GDM1 (cell line): ENCODE measurements around the gene OSM.

Source experiments
- DNase-seq: peaks from one replicate; lab custom pipeline; 2025; lab: John Stamatoyannopoulos, UW

The OSM gene

DNA sequence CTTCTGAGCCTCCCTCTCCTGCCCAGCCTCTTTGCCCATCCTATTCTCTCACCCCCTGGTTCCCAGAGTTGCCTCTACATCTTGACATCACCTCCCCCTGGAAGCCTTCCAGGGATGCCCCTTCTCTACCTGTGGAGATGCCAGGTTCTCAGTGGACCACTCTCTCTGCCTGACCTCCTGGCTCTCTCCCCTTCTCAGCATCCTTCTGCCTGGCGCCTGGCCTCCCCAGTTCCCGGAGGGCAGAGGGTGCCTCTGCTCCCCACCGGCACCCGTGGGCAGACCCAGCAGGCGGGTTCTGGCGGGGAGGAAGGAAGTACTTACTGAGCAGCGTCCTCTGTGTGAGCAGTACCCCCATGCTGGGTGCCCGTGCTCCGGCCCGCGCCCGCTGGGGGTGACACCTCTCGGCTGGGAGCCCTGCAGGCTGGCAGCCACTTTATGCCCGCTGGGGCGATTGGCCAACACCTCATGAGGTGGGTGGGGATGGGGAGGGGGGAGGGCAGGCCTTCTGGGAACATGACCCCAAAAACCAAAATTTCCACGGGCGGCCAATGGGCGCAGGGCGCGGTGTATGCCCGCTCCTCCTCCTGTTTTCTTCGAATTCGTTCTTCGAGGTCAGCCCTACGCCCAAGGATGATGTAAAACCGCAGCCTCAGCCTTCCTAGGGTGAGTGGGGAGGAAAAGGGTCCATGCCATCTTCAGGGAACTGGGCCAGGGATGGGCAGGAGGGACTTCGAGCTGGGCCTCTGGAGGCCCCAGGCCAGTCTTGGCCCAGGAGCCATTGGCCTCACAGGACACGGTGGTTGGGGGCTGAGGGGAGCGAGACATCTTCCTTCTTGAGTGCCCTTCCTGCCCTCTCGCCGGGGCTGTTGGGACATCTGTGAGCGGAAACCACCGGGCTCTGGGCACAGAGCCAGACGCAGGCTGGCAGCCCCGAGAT is at the start of gene OSM:
Gene OSM (minus strand): TSS at position 407 of the 937 bp plus-strand sequence. CDS start 52 bp downstream, at position 355.
- DNase-seq, result peak; percentile 89

DNA sequence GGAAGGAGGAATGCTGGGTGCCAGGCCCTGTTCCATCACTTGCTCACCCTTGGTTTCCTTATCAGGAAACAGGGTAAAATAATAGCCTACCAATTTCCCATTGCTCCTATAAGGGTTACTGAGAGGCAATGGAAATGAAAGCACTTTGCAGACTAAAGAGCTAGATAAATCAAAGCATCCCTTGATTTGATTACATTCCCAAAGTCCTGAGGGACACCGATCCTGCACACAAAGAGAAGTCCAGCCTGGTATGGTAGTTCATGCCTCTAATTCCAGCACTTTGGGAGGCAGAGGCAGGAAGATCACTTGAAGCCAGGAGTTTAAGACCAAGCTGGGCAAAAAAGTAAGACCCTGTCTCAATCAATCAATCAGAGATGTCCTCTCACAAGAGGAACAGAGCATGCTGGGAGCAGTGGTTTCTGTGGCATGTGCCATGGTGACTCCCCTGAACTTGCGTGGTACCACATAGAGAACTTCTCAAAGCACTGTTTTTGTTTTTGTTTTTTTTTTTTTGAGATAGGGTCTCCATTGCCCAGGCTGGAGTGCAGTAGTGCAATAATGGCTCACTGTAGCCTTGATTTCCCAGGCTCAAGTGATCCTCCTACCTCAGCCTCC is 49.4 kb upstream of the OSM start:
- no peak for DNase-seq

GRCh38 chr22:30314915-30315314 is 48.3 kb upstream of the OSM start:
- DNase-seq, result peak; percentile 14

DNA sequence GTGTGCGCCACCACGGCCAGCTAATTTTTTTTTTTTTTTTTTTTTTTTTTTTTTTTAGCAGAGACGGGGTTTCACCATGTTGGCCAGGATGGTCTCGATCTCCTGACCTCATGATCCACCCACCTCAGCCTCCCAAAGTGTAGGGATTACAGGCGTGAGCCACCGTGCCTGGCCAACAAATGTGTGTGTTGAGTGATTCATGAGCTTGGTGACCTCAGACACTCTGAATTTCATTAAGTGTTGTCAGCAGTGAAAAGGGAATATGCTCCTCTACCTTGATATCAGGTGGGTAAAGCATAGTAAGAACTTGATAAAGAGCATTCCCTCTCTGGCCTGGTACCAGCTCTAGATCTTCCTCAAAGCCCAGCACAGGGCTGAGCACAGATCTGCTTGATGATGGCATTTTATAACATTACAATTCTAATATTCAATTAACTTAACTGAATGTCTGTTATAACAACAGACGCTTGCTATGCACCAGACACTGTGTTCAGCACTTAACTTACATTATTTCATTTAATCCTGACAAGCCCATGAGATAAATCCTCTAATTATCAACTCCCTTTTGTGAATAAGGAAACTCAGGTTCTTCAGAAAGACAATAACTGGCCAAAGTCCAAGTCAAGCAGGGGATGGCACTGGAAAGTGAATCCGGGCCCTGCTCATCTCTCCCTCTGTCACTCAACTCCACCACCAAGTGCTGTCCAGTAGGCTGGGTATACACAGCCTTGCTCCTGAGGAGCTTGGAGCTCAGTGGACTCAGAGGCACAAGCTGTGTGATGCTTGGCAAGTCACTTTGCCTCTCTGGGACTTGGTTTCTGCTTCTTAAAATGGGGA is 47.1 kb upstream of the OSM start:
- no peak for DNase-seq

DNA sequence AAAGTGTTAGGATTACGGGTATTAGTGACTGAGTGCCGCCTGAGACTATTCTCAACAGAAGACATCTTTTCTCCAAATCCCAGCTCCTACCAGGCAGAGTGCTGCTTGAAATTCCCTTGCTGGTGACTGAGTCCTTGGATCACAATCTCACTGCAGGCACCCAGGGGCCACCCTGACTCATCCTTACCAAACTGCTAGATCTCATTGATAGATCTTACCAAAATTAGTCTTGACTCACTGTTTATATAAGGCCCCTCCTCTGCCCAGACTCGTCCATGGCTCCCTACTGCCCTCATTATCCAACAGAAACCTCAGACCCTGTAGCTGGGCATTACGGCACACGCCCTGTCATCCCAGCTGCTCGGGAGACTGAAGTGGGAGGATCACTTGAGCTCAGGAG is 45.4 kb upstream of the OSM start:
- DNase-seq, result no peak

DNA sequence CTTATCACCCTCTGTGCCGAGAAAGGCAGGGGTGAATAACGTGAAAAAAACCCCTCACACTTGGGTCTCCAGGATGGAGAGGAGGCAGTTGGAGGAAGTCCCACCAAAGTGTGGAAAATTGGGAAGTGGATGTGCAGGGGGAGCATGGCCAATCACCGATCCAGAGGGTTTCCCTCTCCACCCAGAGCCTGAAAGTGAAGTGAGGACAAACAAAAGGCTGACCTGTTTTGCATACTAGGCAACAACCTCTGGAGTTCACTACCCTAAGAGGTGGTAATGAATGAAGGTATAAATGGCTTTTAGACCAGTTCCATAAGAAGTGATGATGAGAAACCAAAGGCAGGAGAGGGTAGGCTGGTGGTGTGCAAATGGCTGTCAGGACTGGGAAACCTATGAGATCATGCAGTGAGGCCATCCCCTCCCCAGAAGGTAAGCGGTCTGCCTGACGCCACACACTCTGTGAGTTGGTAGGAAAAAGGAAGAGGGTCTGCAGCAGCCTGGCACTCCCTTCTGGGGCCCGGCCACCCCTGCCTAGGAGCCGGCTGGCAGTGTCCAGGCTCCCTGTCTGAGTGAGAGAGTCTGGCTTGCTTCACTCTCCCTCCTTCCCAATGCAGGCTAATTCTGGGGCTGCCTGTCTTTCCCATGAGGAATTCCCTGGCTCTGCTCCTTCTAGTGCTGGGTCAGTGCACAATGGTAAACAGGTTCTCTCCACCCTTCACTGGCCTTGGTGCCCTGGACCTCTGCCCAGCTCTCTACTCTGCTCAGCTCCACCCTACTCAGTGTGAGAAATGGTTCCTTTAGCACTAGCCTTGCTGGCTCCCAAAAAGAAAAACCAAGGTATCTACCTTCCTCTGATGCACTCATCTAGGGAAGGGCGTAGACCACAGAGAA is 44.5 kb upstream of the OSM start:
- DNase-seq, result no peak

- peak; percentile 22 for DNase-seq
Observed at GRCh38 chr22:30309951-30310741, 43.5 kb upstream of the OSM start.

DNA sequence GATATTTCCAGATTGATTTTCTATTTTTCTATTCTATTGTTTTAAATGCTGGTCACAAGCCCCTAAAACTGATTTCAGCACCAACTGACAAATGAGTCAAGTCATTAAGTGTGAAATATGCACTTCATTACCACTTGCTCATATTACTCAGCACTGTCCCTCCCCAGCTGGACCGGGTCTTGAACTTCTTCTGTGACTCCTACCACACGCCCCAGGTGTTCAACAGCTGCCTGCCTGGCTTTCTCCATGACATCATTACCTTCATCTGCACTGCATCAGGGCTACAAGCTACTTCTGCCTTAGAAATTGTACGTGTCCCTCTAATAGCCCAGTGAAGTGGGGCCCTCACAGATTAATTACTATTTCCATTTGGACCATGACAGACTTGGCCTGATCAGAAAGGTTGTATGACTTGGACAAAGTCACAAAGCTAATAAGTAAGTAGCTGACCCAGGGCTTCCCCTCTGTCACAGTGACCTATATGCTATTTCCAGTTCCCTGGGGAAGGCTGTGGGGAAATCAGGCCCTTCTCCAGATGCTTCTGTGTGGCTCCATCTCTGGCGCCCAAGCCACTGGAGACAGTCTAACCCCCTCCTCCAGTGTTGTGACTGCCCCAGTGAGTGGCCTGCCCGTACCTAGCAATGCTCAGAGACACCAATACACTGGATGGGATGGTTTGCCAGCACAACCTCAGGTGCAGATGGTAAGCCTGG is 42.0 kb upstream of the OSM start:
- DNase-seq, result no peak

- no peak for DNase-seq
Observed at GRCh38 chr22:30308093-30308492, 41.4 kb upstream of the OSM start.

DNA sequence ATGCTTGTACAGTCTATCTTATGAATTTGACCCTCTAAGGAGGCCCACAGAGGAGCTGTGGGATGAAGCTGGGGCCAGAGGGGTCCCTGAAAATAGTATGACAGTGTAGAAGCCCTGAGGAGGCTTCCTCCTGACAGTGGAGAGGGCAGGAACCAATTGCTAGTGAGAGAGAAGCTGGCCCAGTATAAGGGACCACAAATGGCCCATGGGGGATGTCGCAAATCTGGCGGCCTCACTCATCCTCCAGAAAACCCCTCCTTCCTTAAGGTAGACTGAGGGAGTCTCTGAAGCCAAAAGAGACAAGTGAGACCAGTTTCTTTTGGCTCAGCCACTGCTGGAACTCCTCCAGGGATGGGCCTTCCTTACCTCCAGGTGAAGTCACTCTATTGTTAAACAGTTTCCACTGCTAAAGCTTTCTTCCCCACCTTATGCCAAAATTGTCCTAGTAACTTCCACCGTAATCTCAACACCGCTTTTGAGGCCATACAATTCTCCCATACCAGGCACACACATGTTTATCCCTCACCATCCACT is 40.5 kb upstream of the OSM start:
- no peak for DNase-seq

- no peak for DNase-seq
Observed at GRCh38 chr22:30306627-30307011, 40.0 kb upstream of the OSM start.

GRCh38 chr22:30305906-30306626 is 39.4 kb upstream of the OSM start:
- DNase-seq, result peak; percentile 21

GRCh38 chr22:30305519-30305905 is 38.9 kb upstream of the OSM start:
- peak; percentile 72 for DNase-seq

DNA sequence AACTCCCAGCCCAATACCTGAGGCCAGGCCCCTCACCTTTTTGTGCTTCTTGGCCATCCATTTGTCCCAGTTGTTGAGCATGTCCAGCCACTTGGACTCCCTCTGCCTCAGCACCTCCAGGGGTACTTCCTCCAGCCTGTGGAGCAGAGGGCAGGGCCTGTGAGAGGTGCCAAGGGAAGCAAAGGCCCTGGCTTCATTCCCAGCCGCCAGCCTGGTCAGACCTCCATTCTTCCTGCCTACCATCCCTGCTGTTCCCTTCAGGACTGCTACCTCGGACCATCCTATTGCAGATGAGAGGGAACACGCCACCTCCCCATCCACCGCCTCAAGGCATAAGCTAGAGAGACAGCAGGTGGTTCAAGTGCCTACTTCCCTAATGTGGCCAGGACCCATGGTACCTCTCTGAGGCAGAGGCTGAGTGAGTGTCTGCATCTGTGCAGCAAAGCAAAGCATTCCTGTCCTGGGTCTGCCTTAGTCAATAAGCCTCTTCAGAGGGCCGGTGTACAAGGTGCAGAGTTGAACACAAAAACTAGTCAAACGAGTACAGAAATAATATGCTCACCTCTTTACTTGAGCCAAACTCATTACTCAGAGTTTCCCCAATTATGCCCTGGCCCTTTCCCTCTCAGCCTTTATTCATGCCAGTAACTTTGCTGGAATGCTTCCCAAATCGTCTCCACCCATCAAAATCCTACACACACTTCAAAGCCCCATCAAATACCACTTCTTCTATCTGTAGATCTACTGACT is 38.0 kb upstream of the OSM start:
- DNase-seq, result no peak

DNA sequence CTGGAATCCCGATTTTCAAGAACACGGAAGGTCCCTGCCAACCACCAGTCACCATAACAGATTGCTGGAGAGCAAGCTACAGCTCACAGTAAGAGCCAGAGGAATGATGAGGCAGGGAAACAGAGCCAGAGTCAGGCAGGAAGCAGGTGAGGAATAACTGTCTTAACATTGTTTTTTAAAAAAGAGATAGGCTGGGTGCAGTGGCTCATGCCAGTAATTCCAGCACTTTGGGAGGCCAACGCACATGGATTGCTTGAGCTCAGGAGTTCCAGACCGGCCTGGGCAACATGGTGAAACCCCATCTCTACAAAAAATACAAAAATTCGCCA is 36.1 kb upstream of the OSM start:
- DNase-seq, result no peak

DNA sequence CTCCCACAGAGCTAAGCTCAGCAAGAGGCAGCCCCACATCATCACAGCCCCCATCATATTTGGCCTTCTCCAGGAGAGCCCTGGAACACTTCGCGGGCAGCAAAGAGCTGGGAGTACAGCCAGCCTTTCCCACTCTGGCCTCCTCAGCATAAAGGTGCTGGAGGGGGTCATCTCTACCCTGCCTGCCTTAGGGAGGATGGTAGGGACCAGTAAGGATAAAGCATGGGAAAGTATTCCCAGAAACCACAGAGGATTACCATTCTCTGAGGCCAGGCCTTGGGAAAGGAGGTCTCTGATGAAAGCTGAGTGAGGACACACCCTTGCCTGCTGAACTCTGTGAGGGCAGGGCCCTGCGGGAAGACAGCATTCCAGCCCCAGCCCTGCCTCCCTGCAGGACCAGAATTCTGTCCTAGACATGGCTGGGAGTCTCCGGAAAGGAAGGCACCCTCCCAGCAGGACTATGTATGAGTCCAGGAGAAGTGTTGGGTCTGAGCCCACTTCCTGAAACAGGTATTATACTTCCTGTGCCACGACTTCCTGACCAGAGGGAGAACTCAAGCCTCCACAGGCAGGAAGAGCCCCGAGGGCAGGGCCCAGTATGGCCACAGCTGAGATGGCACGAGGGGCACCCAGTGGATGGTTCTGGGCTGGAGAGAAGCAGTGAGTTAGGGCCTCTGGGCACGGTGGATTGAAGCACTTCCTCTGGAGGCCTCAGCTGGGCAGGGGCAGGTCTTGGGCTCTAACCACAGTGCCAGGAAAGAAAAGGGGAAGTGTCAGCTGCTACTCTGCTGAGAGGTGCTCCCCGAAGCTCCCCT is 35.6 kb upstream of the OSM start:
- peak; percentile 76 for DNase-seq

- no peak for DNase-seq
Observed at GRCh38 chr22:30299322-30299721, 32.7 kb upstream of the OSM start.
